HepG2 (cell line): ENCODE measurements around the gene GNG3. TPM values are rescaled to one million over a fixed set of nuclear protein-coding genes. Genes with fewer than 3 reads are reported as not detected.
A peak's percentile ranks its signal among the peaks of the same experiment; 100 is the strongest.

Experiments
- ATF7-NPFF ChIP-seq: sonication (generic); formaldehyde crosslinking; IDR thresholded peaks from 2 replicates; pipeline ENCODE4 v1.8.1; 2023; ENCODE audit warnings: mild to moderate bottlenecking, low read depth, missing genetic modification reagents, moderate library complexity
- GLI4 ChIP-seq: sonication (generic); formaldehyde crosslinking; IDR thresholded peaks from 2 replicates; pipeline ENCODE4 v1.5.1; 2020; ENCODE audit warnings: missing genetic modification reagents, mild to moderate bottlenecking, moderate library complexity, borderline replicate concordance
- MLLT10 ChIP-seq: sonication (generic); formaldehyde crosslinking; IDR thresholded peaks from 2 replicates; pipeline ENCODE4 v1.4.0; 2020; ENCODE audit warnings: missing genetic modification reagents
- NFYC ChIP-seq: IDR thresholded peaks from 2 replicates; pipeline ENCODE4 v1.6.1; 2016; ENCODE audit warnings: missing genetic modification reagents, missing compliant biosample characterization
- REPIN1 ChIP-seq: sonication (generic); formaldehyde crosslinking; IDR thresholded peaks from 2 replicates; pipeline ENCODE4 v1.8.0; 2022; ENCODE audit warnings: missing genetic modification reagents, low read depth, mild to moderate bottlenecking, borderline replicate concordance
- SNAPC5 ChIP-seq: sonication (generic); formaldehyde crosslinking; IDR thresholded peaks from 2 replicates; pipeline ENCODE4 v1.8.1; 2023; ENCODE audit warnings: mild to moderate bottlenecking, missing genetic modification reagents, borderline replicate concordance
- ZBTB39 ChIP-seq: sonication (generic); formaldehyde crosslinking; IDR thresholded peaks from 2 replicates; pipeline ENCODE4 v1.5.0; 2020; ENCODE audit warnings: missing genetic modification reagents
- ZFP1 ChIP-seq: IDR thresholded peaks from 2 replicates; pipeline ENCODE4 v1.6.1; 2016
- ZFP36 ChIP-seq: fragments of 150-350 bp; IDR thresholded peaks from 2 replicates; pipeline ENCODE4 v1.6.1; 2018; ENCODE audit warnings: borderline replicate concordance, low read length, low read depth; ENCODE audit not compliant: partially characterized antibody
- ZNF746 ChIP-seq: sonication (generic); formaldehyde crosslinking; IDR thresholded peaks from 2 replicates; pipeline ENCODE4 v1.8.0; 2022; ENCODE audit warnings: mild to moderate bottlenecking, missing genetic modification reagents
- polyA plus RNA-seq, 8 experiments: library from polyadenylated mRNA; depleted of rRNA in 3 of 8; stranded (reverse) in 7 of 8; unstranded in 1 of 8; fragments of >200 nt; fragmentation: Illumina TruSeq in 4 of 8; extraction: Trizol in 4 of 8; gene quantifications; 2 replicates each; pipeline versions ENCODE4 v1.2.1 to v1.2.3, GENCODE V29; 2011 to 2016; ENCODE audit warnings: low read depth in 4 of 8, missing spikeins in 1 of 8, mixed read lengths in 1 of 8; ENCODE audit not compliant: insufficient read depth in 1 of 8
- total RNA-seq, 5 experiments: library from RNA; depleted of rRNA; stranded (reverse); fragments of >200 nt; fragmentation: Illumina TruSeq; extraction: Trizol; gene quantifications; 2 replicates each; pipeline ENCODE4 v1.2.3, GENCODE V29; 2016; ENCODE audit warnings: low read depth in 1 of 5
- TF ChIP-seq, protein P1 (sequence below): IDR thresholded peaks from 2 replicates; pipeline ENCODE4 v1.6.1; 2016; ENCODE audit warnings: missing genetic modification reagents, missing compliant biosample characterization
- TF ChIP-seq, protein P2 (sequence below): IDR thresholded peaks from 2 replicates; pipeline ENCODE4 v1.6.1; 2016; ENCODE audit warnings: low read depth
- TF ChIP-seq, protein P3 (sequence below): sonication (generic); formaldehyde crosslinking; IDR thresholded peaks from 2 replicates; pipeline ENCODE4 v1.4.0; 2020; ENCODE audit warnings: mild to moderate bottlenecking, missing genetic modification reagents

Gene GNG3
- total and polyA plus RNA-seq, 2 of the 13 experiments (the other 11 are each of a cell fraction or from before 2014, with no cell fraction given): not detected

DNA sequence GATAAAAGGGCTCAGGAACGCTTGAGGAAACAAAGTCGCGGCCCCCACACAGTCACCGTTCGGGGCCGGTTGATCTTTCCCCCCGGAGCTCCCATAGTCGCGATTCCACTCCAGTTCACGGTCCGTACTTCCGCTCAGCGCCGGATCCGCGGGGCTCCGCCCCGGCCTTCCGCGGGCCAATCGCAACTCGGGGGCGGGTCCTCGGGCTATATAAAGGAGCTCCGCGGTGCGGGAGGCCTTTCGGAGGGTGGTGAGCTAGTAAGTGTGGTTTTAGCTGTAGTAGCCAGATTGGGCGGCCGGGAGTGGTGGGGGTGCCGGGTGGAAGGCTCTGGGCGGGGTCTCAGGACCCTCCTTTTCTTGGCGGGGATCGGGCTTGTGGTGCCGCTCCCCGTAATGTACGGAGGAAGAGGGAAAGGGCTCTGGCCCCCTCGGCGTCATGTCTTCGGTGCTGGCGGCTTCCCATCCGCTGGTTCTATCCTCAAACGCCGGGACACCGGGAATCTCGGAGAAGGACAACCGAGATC lies 42.3 kb upstream of the GNG3 start, which contains the start of the genes C11orf98 and CSKMT (continued):
- no peak for TF ChIP-seq GLI4 (CRISPR knock-in tag)
- TF ChIP-seq MLLT10 (CRISPR knock-in tag): no peak
- no peak for TF ChIP-seq ZBTB39 (CRISPR knock-in tag)
- peak; percentile 75 for TF ChIP-seq ATF7-NPFF (CRISPR knock-in tag)
- no peak; the same call in 1 of the 2 replicates for TF ChIP-seq ZFP1 (CRISPR knock-in tag)
- TF ChIP-seq, protein P1, sequence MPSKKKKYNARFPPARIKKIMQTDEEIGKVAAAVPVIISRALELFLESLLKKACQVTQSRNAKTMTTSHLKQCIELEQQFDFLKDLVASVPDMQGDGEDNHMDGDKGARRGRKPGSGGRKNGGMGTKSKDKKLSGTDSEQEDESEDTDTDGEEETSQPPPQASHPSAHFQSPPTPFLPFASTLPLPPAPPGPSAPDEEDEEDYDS (CRISPR knock-in tag): peak; percentile 97
- TF ChIP-seq REPIN1 (CRISPR knock-in tag): no peak
- TF ChIP-seq, protein P2, sequence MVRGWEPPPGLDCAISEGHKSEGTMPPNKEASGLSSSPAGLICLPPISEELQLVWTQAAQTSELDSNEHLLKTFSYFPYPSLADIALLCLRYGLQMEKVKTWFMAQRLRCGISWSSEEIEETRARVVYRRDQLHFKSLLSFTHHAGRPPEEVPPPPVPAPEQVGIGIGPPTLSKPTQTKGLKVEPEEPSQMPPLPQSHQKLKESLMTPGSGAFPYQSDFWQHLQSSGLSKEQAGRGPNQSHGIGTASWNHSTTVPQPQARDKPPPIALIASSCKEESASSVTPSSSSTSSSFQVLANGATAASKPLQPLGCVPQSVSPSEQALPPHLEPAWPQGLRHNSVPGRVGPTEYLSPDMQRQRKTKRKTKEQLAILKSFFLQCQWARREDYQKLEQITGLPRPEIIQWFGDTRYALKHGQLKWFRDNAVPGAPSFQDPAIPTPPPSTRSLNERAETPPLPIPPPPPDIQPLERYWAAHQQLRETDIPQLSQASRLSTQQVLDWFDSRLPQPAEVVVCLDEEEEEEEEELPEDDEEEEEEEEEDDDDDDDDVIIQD: no peak
- TF ChIP-seq ZFP36: no peak
- no peak for TF ChIP-seq ZNF746 (CRISPR knock-in tag)
- peak; percentile 79 for TF ChIP-seq NFYC (CRISPR knock-in tag)
- TF ChIP-seq, protein P3, sequence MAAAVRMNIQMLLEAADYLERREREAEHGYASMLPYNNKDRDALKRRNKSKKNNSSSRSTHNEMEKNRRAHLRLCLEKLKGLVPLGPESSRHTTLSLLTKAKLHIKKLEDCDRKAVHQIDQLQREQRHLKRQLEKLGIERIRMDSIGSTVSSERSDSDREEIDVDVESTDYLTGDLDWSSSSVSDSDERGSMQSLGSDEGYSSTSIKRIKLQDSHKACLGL: peak; percentile 63; the same call in 1 of the 2 replicates
- peak; percentile 31; the same call in 1 of the 2 replicates for TF ChIP-seq SNAPC5
